HUES48 (cell line): Measurements from ENCODE around the gene MICAL3.

Experiments used
- H3K27ac ChIP-seq: one replicate; pipeline ENCODE4 v1.7.0; 2013; ENCODE audit warnings: low read depth, low read length, inconsistent platforms
- H3K27me3 ChIP-seq: 2 replicates; pipeline ENCODE4 v1.6.1; 2013; ENCODE audit warnings: mild to moderate bottlenecking, low read length; ENCODE audit not compliant: control insufficient read depth, insufficient read depth
- H3K36me3 ChIP-seq: 2 replicates; pipeline ENCODE4 v1.6.1; 2013; ENCODE audit warnings: low read length; ENCODE audit not compliant: control insufficient read depth, insufficient read depth
- H3K4me1 ChIP-seq: 2 replicates; pipeline ENCODE4 v1.6.1; 2013; ENCODE audit warnings: mild to moderate bottlenecking, low read length; ENCODE audit not compliant: control insufficient read depth, insufficient read depth
- H3K4me3 ChIP-seq: 2 replicates; pipeline ENCODE4 v1.5.1; 2013; ENCODE audit warnings: mild to moderate bottlenecking, low read depth, low read length
- H3K9ac ChIP-seq: 2 replicates; pipeline ENCODE4 v1.6.1; 2013; ENCODE audit warnings: mild to moderate bottlenecking, low read depth, low read length, moderate library complexity
- H3K9me3 ChIP-seq: 2 replicates; pipeline ENCODE4 v1.6.1; 2013; ENCODE audit warnings: low read length; ENCODE audit not compliant: control insufficient read depth, insufficient read depth

The MICAL3 gene

GRCh38 chr22:17980638-17981051 is 43.7 kb downstream of the MICAL3 start:
- H3K27me3 ChIP-seq, result no peaks in the 10 kb centered on the region
- no peak overlapping the region for H3K4me3 ChIP-seq
- no peaks in the 10 kb centered on the region for H3K36me3 ChIP-seq
- no peak overlapping the region for H3K27ac ChIP-seq
- peaks cover 29% of the 10 kb centered on the region for H3K4me1 ChIP-seq
- H3K9ac ChIP-seq, result no peak overlapping the region
- H3K9me3 ChIP-seq, result no peaks in the 10 kb centered on the region

DNA sequence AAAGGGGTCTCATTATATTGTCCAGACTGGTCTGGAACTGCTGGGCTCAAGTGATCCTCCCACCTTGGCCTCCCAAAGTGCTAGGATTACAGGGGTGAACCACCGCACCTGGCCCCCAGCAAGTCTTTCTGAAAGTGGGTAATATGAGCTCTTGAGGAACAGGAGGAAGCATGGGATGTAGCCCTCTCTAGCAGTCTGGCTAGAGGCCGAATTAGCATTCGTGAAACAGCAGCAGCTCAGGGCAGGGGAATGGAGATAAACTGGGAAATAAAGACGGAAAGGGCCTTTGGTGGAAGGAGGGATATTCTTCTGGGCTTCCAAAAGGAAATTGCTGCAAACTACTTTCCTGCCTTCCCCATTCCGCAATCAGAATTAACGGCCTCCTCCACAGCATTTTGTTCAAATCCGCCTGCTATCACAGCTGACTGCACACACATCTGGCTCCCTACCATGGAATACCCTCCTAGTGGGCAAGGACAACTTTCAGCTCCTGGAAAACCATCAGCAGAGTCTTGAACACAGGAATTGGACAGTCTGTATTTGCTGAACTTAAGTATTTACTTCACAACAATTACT is 44.3 kb downstream of the MICAL3 start:
- Histone ChIP-seq H3K4me1 (peaks cover 29% of the 10 kb centered on the region), H3K9ac (no peak overlapping the region), H3K36me3 (no peaks in the 10 kb centered on the region)

DNA sequence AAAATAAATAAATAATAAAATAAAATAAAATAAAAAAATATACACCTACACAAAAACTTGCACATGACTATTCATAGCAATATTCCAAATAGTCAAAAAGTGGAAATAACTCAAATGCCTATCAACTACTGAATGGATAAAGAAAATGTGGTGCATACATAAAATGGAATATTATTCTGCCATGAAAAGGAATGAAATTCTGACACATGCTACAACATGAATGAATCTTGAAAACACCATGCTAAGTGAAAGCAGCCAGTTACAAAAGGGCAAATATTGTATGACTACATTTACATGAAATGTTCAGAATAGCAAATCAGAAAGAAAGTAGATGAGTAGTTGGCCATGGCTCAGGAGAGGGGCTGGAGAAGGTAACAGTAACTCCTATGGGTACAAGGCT is 46.3 kb downstream of the MICAL3 start:
- Histone ChIP-seq H3K36me3 (no peaks in the 10 kb centered on the region), H3K4me3 (no peak overlapping the region), H3K9ac (no peak overlapping the region), H3K27me3 (no peaks in the 10 kb centered on the region), H3K4me1 (peaks cover 24% of the 10 kb centered on the region), H3K27ac (no peak overlapping the region), H3K9me3 (no peaks in the 10 kb centered on the region)

More for the DNA sequence above, 44.3 kb downstream of the MICAL3 start:
- Histone ChIP-seq H3K27me3 (no peaks in the 10 kb centered on the region), H3K9me3 (no peaks in the 10 kb centered on the region), H3K27ac (no peak overlapping the region), H3K4me3 (no peak overlapping the region)

DNA sequence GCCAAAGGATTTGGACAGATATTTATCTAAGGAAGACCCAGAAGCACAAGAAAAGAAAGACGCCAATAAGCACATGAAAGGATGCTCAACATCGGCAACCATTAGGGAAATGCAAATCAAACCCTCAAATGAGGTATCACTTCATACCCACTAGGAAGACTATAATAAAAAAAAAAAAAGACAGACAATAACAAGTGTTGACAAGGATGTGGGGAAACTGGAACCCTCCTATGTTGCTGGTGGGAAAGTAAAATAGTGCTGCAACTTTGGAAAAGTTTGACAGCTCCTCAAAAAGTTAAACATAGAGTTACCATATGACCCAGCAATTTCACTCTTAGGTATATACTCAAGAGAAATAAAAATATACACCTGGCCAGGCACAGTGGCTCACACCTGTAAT is 47.0 kb downstream of the MICAL3 start:
- H3K4me1 ChIP-seq, result peaks cover 23% of the 10 kb centered on the region
- no peaks in the 10 kb centered on the region for H3K9me3 ChIP-seq
- H3K36me3 ChIP-seq, result no peaks in the 10 kb centered on the region
- H3K27me3 ChIP-seq, result no peaks in the 10 kb centered on the region
- no peak overlapping the region for H3K27ac ChIP-seq
- H3K9ac ChIP-seq, result no peak overlapping the region
- H3K4me3 ChIP-seq, result no peak overlapping the region

- peaks cover 18% of the 10 kb centered on the region for H3K4me1 ChIP-seq
- no peaks in the 10 kb centered on the region for H3K36me3 ChIP-seq
- H3K27me3 ChIP-seq, result no peaks in the 10 kb centered on the region
- H3K9me3 ChIP-seq, result no peaks in the 10 kb centered on the region
- no peak overlapping the region for H3K27ac ChIP-seq
- no peak overlapping the region for H3K4me3 ChIP-seq
- no peak overlapping the region for H3K9ac ChIP-seq
Observed at GRCh38 chr22:17976121-17976520, 48.2 kb downstream of the MICAL3 start.

DNA sequence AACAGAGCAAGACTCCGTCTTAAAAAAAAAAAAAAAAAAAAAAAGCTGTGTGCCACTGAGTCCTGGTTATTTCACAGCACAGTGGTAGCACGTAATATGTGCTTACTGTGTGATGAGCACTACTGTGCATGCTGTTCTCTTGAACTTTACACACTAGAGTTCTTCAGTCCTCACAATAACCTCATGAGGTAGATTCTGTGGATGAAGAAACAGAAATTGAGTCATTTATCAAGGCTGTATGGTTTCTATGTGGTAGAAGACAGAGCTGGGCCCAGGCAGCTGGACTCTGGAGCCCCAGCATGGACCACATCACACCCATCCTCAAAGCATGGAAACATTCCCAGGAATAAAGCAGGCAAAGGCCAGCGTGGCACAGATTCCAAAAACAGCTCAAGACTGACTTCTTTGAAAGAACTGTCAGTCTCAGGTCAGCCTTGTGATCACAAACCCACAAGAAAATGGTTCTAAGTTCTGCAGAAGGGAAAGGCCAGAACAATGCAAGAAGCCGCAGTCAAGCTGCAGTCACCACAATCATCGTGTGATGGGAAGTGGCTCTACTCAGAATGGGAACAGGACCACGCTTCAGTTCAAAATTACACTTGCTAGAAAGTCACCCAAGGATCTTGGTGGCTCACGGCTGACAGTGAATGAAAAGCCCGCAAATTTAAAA is 49.5 kb downstream of the MICAL3 start:
- Histone ChIP-seq H3K9me3 (no peaks in the 10 kb centered on the region), H3K9ac (no peak overlapping the region), H3K4me1 (peaks cover 6% of the 10 kb centered on the region), H3K4me3 (no peak overlapping the region), H3K36me3 (no peaks in the 10 kb centered on the region), H3K27ac (no peak overlapping the region), H3K27me3 (no peaks in the 10 kb centered on the region)

DNA sequence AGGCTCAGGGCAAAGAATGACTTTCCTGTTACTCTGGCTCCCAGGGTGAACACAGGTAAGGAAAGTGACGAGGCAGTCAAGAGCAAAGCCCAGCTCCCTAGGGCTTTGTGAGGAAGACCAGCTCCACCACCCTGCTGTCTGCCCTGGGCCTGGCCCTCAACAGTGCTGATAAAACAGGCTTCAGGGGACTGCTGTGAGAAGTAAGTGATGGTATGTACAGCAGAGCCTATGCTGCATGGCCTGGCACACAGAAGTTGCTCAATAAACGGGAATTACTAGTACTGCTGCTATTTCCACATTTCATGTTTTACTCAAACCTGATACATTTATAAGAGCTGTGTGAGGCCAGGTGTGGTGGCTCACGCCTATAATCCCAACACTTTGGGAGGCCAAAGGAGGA is 50.3 kb downstream of the MICAL3 start:
- H3K4me3 ChIP-seq, result no peak overlapping the region
- no peaks in the 10 kb centered on the region for H3K27me3 ChIP-seq
- no peak overlapping the region for H3K27ac ChIP-seq
- H3K9ac ChIP-seq, result no peak overlapping the region
- no peaks in the 10 kb centered on the region for H3K36me3 ChIP-seq
- H3K4me1 ChIP-seq, result peaks cover 5% of the 10 kb centered on the region; the same call in 1 of the 2 replicates
- H3K9me3 ChIP-seq, result no peaks in the 10 kb centered on the region

DNA sequence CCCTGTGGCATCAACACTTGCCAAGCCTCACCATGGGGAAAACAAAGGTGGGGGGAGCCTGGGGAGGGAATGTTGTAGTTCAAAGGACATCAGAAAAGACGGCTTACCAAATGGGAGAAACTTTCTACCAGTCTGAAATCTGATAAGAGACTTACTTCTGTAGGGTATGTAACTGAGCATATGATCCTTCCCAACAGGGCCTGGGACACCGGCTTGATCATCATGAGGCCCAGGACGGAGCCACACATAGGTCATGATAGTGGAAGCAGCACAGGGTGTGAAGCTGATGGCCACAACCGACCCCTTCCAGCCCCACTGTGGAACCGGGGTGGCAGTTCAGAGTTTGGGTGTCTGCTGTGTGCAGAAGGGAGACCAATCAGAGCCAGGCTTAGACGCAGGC is 51.1 kb downstream of the MICAL3 start:
- no peaks in the 10 kb centered on the region for H3K36me3 ChIP-seq
- no peaks in the 10 kb centered on the region for H3K27me3 ChIP-seq
- H3K4me3 ChIP-seq, result no peak overlapping the region
- H3K9me3 ChIP-seq, result no peaks in the 10 kb centered on the region
- H3K4me1 ChIP-seq, result peaks cover 5% of the 10 kb centered on the region; the same call in 1 of the 2 replicates
- no peak overlapping the region for H3K9ac ChIP-seq
- no peak overlapping the region for H3K27ac ChIP-seq

GRCh38 chr22:17972385-17973191 is 51.8 kb downstream of the MICAL3 start:
- H3K36me3 ChIP-seq, result no peaks in the 10 kb centered on the region
- no peak overlapping the region for H3K9ac ChIP-seq
- no peak overlapping the region for H3K4me3 ChIP-seq
- H3K4me1 ChIP-seq, result peaks cover 5% of the 10 kb centered on the region; the same call in 1 of the 2 replicates
- peak overlapping the region; percentile 17 for H3K27ac ChIP-seq
- H3K9me3 ChIP-seq, result no peaks in the 10 kb centered on the region
- no peaks in the 10 kb centered on the region for H3K27me3 ChIP-seq

DNA sequence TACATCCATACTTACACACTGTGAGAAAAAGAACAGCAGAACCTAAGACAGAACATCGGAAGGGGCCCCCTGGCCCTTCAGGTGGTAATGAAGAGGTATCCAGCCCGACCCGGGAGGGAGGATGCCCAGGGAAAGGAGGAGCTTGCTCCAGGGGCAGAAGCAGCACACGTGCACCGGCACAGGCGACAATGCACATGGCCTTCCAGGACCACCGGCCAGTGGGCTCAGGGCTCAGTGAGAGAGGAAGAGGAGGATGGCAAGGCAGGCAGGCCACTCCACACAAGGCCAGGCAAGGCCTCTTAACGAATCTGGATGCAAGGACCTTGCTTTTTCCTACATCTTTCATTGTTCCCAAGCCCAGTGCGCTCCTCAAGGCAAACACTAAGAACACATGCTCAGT is 52.6 kb downstream of the MICAL3 start:
- Histone ChIP-seq H3K27me3 (no peaks in the 10 kb centered on the region), H3K4me1 (peaks cover 5% of the 10 kb centered on the region; the same call in 1 of the 2 replicates), H3K4me3 (no peak overlapping the region)

GRCh38 chr22:17970201-17970708 is 54.1 kb downstream of the MICAL3 start:
- H3K27ac ChIP-seq, result no peak overlapping the region
- peaks cover 5% of the 10 kb centered on the region; the same call in 1 of the 2 replicates for H3K4me1 ChIP-seq

More for the DNA sequence above, 52.6 kb downstream of the MICAL3 start:
- Histone ChIP-seq H3K9me3 (no peaks in the 10 kb centered on the region), H3K36me3 (no peaks in the 10 kb centered on the region), H3K9ac (no peak overlapping the region), H3K27ac (no peak overlapping the region)

More at GRCh38 chr22:17970201-17970708, 54.1 kb downstream of the MICAL3 start:
- H3K4me3 ChIP-seq, result no peak overlapping the region
- H3K9me3 ChIP-seq, result no peaks in the 10 kb centered on the region
- H3K36me3 ChIP-seq, result no peaks in the 10 kb centered on the region
- no peaks in the 10 kb centered on the region for H3K27me3 ChIP-seq
- H3K9ac ChIP-seq, result no peak overlapping the region
